HEK293 (cell line): ENCODE data around the gene DCANP1.

ENCODE experiments used
- CTCF ChIA-PET: fragments of 350-600 bp; formaldehyde crosslinking; extraction: SDS; loops from one replicate; lab custom pipeline; 2021; ENCODE audit warnings: antibody characterized with exemption; lab: Yijun Ruan, JAX
- POLR2A ChIA-PET: fragments of 300-600 bp; formaldehyde crosslinking; extraction: SDS; loops from one replicate; lab custom pipeline; 2020; ENCODE audit warnings: antibody characterized with exemption, inconsistent platforms; lab: Yijun Ruan, JAX
- H3K27ac ChIP-seq: fragments of 200-500 bp; sonication (Bioruptor generic); 2 replicates; pipeline ENCODE4 v1.5.1; 2014; ENCODE audit warnings: low read depth, low read length, control low read depth, inconsistent platforms; ENCODE audit errors: extremely low read depth
- H3K36me3 ChIP-seq, 2 experiments: fragments of 200-500 bp in 1 of 2; sonication (Bioruptor generic) in 1 of 2; 1 replicate in 1 of 2; 2 replicates in 1 of 2; pipeline ENCODE4 v1.5.1; 2014 to 2017; ENCODE audit warnings: inconsistent platforms in 2 of 2, low read length in 2 of 2; ENCODE audit not compliant: control insufficient read depth in 2 of 2, insufficient read depth in 1 of 2
- H3K4me1 ChIP-seq: fragments of 200-500 bp; sonication (Bioruptor generic); 2 replicates; pipeline ENCODE4 v1.5.1; 2014; ENCODE audit warnings: mild to moderate bottlenecking, low read length, inconsistent platforms; ENCODE audit not compliant: control insufficient read depth, insufficient read depth
- H3K4me3 ChIP-seq: 2 replicates; pipeline ENCODE4 v1.5.1; 2011; ENCODE audit warnings: low read depth, mild to moderate bottlenecking, control low read depth, low read length, moderate library complexity
- H3K9me3 ChIP-seq: fragments of 200-500 bp; sonication (Bioruptor generic); 2 replicates; pipeline ENCODE4 v1.5.1; 2014; ENCODE audit warnings: low read depth, low read length, inconsistent platforms; ENCODE audit not compliant: control insufficient read depth, insufficient read depth
- FEZF1 ChIP-seq: fragments of 450-650 bp; formaldehyde crosslinking; IDR thresholded peaks from 2 replicates; pipeline ENCODE4 v1.5.1; 2016; ENCODE audit warnings: missing biosample characterization, missing genetic modification characterization
- HOXD13 ChIP-seq: sonication (generic); formaldehyde crosslinking; IDR thresholded peaks from 2 replicates; pipeline ENCODE4 v1.8.0; 2022; ENCODE audit warnings: missing genetic modification reagents, borderline replicate concordance
- IKZF3 ChIP-seq: fragments of 450-650 bp; IDR thresholded peaks from 2 replicates; pipeline ENCODE4 v1.5.0; 2018; ENCODE audit warnings: missing biosample characterization, mild to moderate bottlenecking, missing genetic modification characterization, moderate library complexity
- KLF16 ChIP-seq: fragments of 450-650 bp; formaldehyde crosslinking; IDR thresholded peaks from 2 replicates; pipeline ENCODE4 v1.5.1; 2017; ENCODE audit warnings: missing biosample characterization, missing genetic modification characterization
- KLF7 ChIP-seq: fragments of 450-650 bp; formaldehyde crosslinking; IDR thresholded peaks from 2 replicates; pipeline ENCODE4 v1.5.1; 2016; ENCODE audit warnings: missing biosample characterization, missing genetic modification characterization, borderline replicate concordance
- PRDM4 ChIP-seq: fragments of 450-650 bp; formaldehyde crosslinking; IDR thresholded peaks from 2 replicates; pipeline ENCODE4 v1.5.1; 2017; ENCODE audit warnings: missing biosample characterization, missing genetic modification characterization
- ZBTB48 ChIP-seq: fragments of 450-650 bp; formaldehyde crosslinking; IDR thresholded peaks from 2 replicates; pipeline ENCODE4 v1.5.1; 2016; ENCODE audit warnings: missing biosample characterization, missing genetic modification characterization
- ZFHX2 ChIP-seq: fragments of 450-650 bp; formaldehyde crosslinking; conservative IDR thresholded peaks from 2 replicates; pipeline ENCODE4 v1.5.1; 2016; ENCODE audit warnings: missing biosample characterization, missing genetic modification characterization
- ZFP41 ChIP-seq: fragments of 450-650 bp; formaldehyde crosslinking; IDR thresholded peaks from 2 replicates; pipeline ENCODE4 v1.5.1; 2016; ENCODE audit warnings: missing biosample characterization, missing genetic modification characterization, borderline replicate concordance
- ZNF16 ChIP-seq: fragments of 450-650 bp; formaldehyde crosslinking; IDR thresholded peaks from 2 replicates; pipeline ENCODE4 v1.5.1; 2016; ENCODE audit warnings: low read depth, missing biosample characterization, missing genetic modification characterization
- ZNF202 ChIP-seq: fragments of 450-650 bp; formaldehyde crosslinking; IDR thresholded peaks from 2 replicates; pipeline ENCODE4 v1.5.1; 2016; ENCODE audit warnings: missing biosample characterization, missing genetic modification characterization, borderline replicate concordance
- ZNF214 ChIP-seq: fragments of 450-650 bp; formaldehyde crosslinking; IDR thresholded peaks from 2 replicates; pipeline ENCODE4 v1.5.1; 2017; ENCODE audit warnings: missing biosample characterization, mild to moderate bottlenecking, missing genetic modification characterization, borderline replicate concordance
- ZNF335 ChIP-seq: fragments of 450-650 bp; formaldehyde crosslinking; conservative IDR thresholded peaks from 2 replicates; pipeline ENCODE4 v1.5.1; 2016; ENCODE audit warnings: missing biosample characterization, missing genetic modification characterization
- ZNF473 ChIP-seq: fragments of 450-650 bp; formaldehyde crosslinking; IDR thresholded peaks from 2 replicates; pipeline ENCODE4 v1.5.1; 2017; ENCODE audit warnings: missing biosample characterization, missing genetic modification characterization
- ZNF488 ChIP-seq: fragments of 450-650 bp; formaldehyde crosslinking; IDR thresholded peaks from 2 replicates; pipeline ENCODE4 v1.5.1; 2016; ENCODE audit warnings: missing biosample characterization, missing genetic modification characterization
- ZNF530 ChIP-seq: fragments of 450-650 bp; formaldehyde crosslinking; IDR thresholded peaks from 2 replicates; pipeline ENCODE4 v1.5.1; 2016; ENCODE audit warnings: low read depth, missing biosample characterization, missing genetic modification characterization
- ZNF548 ChIP-seq: fragments of 450-650 bp; formaldehyde crosslinking; IDR thresholded peaks from 2 replicates; pipeline ENCODE4 v1.5.1; 2016; ENCODE audit warnings: missing biosample characterization, missing genetic modification characterization
- ZNF571 ChIP-seq: fragments of 450-650 bp; formaldehyde crosslinking; IDR thresholded peaks from 2 replicates; pipeline ENCODE4 v1.5.0; 2017; ENCODE audit warnings: missing biosample characterization, missing genetic modification characterization
- ZNF600 ChIP-seq: fragments of 450-650 bp; formaldehyde crosslinking; IDR thresholded peaks from 2 replicates; pipeline ENCODE4 v1.5.1; 2016; ENCODE audit warnings: missing biosample characterization, missing genetic modification characterization
- ZNF660 ChIP-seq: fragments of 450-650 bp; IDR thresholded peaks from 2 replicates; pipeline ENCODE4 v1.5.1; 2018; ENCODE audit warnings: missing biosample characterization, mild to moderate bottlenecking, missing genetic modification characterization
- ZNF791 ChIP-seq: fragments of 450-650 bp; formaldehyde crosslinking; IDR thresholded peaks from 2 replicates; pipeline ENCODE4 v1.5.1; 2016; ENCODE audit warnings: missing biosample characterization, missing genetic modification characterization
- TF ChIP-seq, protein P1 (sequence below): fragments of 450-650 bp; formaldehyde crosslinking; IDR thresholded peaks from 2 replicates; pipeline ENCODE4 v1.5.1; 2016; ENCODE audit warnings: missing biosample characterization, missing genetic modification characterization

DCANP1 gene

GRCh38 chr5:135494196-135494595 lies 47.0 kb upstream of the DCANP1 start:
- H3K4me3 ChIP-seq, result no peak overlapping the region
- CTCF ChIA-PET, result interaction anchor here (0.6 to 3.0 kb wide), 6 partner anchors 15 to 197 kb away, joined by 3 to 10 read pairs (median 4); no protein-coding TSS in a partner anchor
- POLR2A ChIA-PET, result interaction anchor here (0.9 kb wide), 1 partner anchor 18 kb away, joined by 3 read pairs; no protein-coding TSS in a partner anchor
- no peaks in the 10 kb centered on the region for H3K9me3 ChIP-seq
- no peak overlapping the region for H3K27ac ChIP-seq
- peaks cover 14% of the 10 kb centered on the region for H3K4me1 ChIP-seq
- no peak for TF ChIP-seq ZFP41 (tag by site-specific recombination)
- TF ChIP-seq ZNF488, result no peak
- TF ChIP-seq ZNF548 (tag by site-specific recombination), result no peak
- TF ChIP-seq ZNF791 (tag by site-specific recombination), result no peak
- no peak for TF ChIP-seq ZFHX2 (tag by site-specific recombination)
- TF ChIP-seq ZNF473 (tag by site-specific recombination), result no peak
- no peak for TF ChIP-seq KLF7
- no peak for TF ChIP-seq ZNF214
- TF ChIP-seq IKZF3 (tag by site-specific recombination), result no peak
- no peak for TF ChIP-seq FEZF1 (tag by site-specific recombination)
- TF ChIP-seq ZNF571, result no peak
- TF ChIP-seq ZNF202 (tag by site-specific recombination), result no peak
- TF ChIP-seq KLF16 (tag by site-specific recombination), result no peak
- TF ChIP-seq, protein P1, sequence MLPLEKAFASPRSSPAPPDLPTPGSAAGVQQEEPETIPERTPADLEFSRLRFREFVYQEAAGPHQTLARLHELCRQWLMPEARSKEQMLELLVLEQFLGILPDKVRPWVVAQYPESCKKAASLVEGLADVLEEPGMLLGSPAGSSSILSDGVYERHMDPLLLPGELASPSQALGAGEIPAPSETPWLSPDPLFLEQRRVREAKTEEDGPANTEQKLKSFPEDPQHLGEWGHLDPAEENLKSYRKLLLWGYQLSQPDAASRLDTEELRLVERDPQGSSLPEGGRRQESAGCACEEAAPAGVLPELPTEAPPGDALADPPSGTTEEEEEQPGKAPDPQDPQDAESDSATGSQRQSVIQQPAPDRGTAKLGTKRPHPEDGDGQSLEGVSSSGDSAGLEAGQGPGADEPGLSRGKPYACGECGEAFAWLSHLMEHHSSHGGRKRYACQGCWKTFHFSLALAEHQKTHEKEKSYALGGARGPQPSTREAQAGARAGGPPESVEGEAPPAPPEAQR (tag by site-specific recombination), result no peak
- no peak for TF ChIP-seq PRDM4 (tag by site-specific recombination)
- no peak for TF ChIP-seq ZNF530 (tag by site-specific recombination)
- TF ChIP-seq HOXD13, result no peak
- no peaks in the 10 kb centered on the region for H3K36me3 ChIP-seq

DNA sequence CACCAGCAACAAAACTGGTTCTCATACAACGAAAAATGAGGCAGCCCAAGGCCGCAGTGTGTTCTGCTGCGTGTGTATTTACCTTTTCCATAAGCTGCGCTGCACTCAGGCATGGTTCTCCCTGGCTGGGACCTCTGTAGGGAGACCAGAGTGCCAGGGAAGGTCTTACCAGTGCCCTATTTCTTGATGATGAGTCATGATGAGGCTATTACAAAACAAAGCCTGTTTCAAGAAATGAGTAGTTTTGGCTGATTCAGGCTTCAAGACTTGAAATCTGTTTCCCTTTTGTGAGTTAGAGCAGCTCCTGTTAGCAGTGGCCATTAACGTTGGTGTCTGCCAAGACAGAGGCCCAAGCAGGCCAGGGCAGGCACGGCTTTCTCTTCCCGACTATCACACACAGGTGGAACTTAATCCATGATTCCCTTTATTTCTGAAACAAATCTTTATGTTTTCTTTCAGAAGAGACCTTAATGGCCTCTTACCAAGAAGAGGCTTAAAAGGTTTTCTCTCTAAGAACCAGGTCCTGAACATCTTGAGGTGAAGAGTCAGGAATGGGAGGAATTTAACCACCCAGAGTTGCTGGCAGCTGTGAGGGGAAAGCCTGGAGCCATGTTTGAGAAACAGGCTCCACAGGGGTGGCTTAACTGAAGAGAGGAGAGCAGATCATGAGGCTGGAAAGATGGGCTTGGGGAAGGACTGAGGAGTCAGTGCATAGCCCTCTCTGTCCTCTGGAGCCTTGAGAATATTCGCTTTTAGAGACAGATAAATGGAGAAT lies 46.4 kb upstream of the DCANP1 start:
- no peaks in the 10 kb centered on the region for H3K9me3 ChIP-seq
- no peak overlapping the region for H3K4me3 ChIP-seq
- ChIA-PET CTCF (interaction anchor here (1.2 to 3.9 kb wide), 6 partner anchors 16 to 77 kb away, joined by 3 to 24 read pairs (median 4); no protein-coding TSS in a partner anchor), POLR2A (no interaction called here)
- H3K27ac ChIP-seq, result no peak overlapping the region
- H3K36me3 ChIP-seq, result no peaks in the 10 kb centered on the region
- peak; percentile 76 for TF ChIP-seq ZNF335 (tag by site-specific recombination)
- no peak for TF ChIP-seq ZNF16 (tag by site-specific recombination)
- TF ChIP-seq ZNF600, result 0 out of 2 replicates have a peak, but pooled peaks have one; percentile 13
- 0 out of 2 replicates have a peak, but pooled peaks have one; percentile 50 for TF ChIP-seq ZBTB48 (tag by site-specific recombination)
- peak; percentile 74; the same call in 1 of the 2 replicates for TF ChIP-seq ZNF660 (tag by site-specific recombination)
- peaks cover 16% of the 10 kb centered on the region for H3K4me1 ChIP-seq
